SK-N-SH (cell line): ENCODE results near the gene F9.

Source experiments
- YY1 ChIP-seq: IDR thresholded peaks from 2 replicates; pipeline ENCODE4 v1.4.0; 2012; ENCODE audit warnings: low read depth, mild to moderate bottlenecking
- TF ChIP-seq, protein P1 (sequence below): fragments of 150-350 bp; IDR thresholded peaks from 2 replicates; pipeline ENCODE4 v1.6.1; 2017; ENCODE audit warnings: antibody characterized with exemption, low read length, low read depth, borderline replicate concordance

DNA sequence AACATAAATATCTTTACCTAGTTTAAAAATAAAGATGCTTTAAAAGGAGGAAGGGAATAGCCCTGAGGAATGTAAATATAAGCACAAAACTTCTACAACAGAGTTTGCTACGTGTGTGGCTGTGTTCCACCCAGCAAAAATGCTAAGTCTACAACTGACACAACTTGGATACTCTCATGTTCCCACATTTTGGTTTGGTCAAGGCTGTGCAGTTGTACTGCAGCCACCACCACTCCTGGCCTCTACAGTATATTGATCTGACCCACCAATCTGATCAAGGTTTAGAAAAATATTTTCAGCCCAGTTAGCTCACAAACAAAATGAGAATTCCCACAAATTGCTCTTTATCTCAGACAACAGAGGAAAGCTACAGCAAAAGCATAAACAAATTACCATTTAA, 12.1 kb downstream of the F9 start:
- TF ChIP-seq, protein P1, sequence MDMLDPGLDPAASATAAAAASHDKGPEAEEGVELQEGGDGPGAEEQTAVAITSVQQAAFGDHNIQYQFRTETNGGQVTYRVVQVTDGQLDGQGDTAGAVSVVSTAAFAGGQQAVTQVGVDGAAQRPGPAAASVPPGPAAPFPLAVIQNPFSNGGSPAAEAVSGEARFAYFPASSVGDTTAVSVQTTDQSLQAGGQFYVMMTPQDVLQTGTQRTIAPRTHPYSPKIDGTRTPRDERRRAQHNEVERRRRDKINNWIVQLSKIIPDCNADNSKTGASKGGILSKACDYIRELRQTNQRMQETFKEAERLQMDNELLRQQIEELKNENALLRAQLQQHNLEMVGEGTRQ, result no peak
- TF ChIP-seq YY1, result no peak
